Right lobe of liver (tissue), 6 donors: ENCODE measurements around the gene SLC9A6. TPM values are rescaled to one million over a fixed set of nuclear protein-coding genes. Genes with fewer than 3 reads are reported as not detected.
A peak's percentile ranks its signal among the peaks of the same experiment; 100 is the strongest.

Source experiments
- ATAC-seq, 4 donors: fragments of 200-7000 bp; cut with Tn5 transposase; one replicate each; pipeline ENCODE4 v1.9.1; 2020; ENCODE audit warnings: mild to moderate bottlenecking in 4 of 4, moderate library complexity in 4 of 4
- DNase-seq, 3 donors: peaks; one replicate each; pipeline ENCODE4 v3.0.0-alpha.2; 2020
- H3K27ac ChIP-seq, 3 donors: fragments of 200-600 bp; one replicate each; pipeline ENCODE4 v1.8.0; 2022
- H3K27me3 ChIP-seq, 2 donors: fragments of 200-600 bp; one replicate each; pipeline ENCODE4 v1.8.0; 2022
- H3K36me3 ChIP-seq, 4 donors: fragments of 200-600 bp; sonication (generic) in 1 of 4; one replicate each; pipeline versions ENCODE4 v1.5.1 to v1.8.0; 2017 to 2022; ENCODE audit warnings: control low read depth in 1 of 4
- H3K4me1 ChIP-seq, 4 donors: fragments of 200-600 bp; sonication (generic) in 1 of 4; one replicate each; pipeline versions ENCODE4 v1.5.1 to v1.8.0; 2017 to 2022; ENCODE audit warnings: control low read depth in 1 of 4
- H3K4me3 ChIP-seq, 3 donors: fragments of 200-600 bp; one replicate each; pipeline ENCODE4 v1.8.0; 2022
- H3K9me3 ChIP-seq, 4 donors: fragments of 200-600 bp; sonication (generic) in 1 of 4; one replicate each; pipeline versions ENCODE4 v1.5.1 to v1.8.0; 2017 to 2022; ENCODE audit warnings: control low read depth in 1 of 4
- CTCF ChIP-seq, 4 donors: fragments of 200-600 bp in 3 of 4; fragments of 450-650 bp in 1 of 4; IDR thresholded peaks; one replicate each; pipeline versions ENCODE4 v1.5.1 to v1.8.0; 2016 to 2022; ENCODE audit warnings: antibody characterized with exemption in 4 of 4, mild to moderate bottlenecking in 2 of 4
- POLR2A ChIP-seq: fragments of 450-650 bp; IDR thresholded peaks from one replicate; pipeline ENCODE4 v1.6.1; 2017; ENCODE audit warnings: antibody characterized with exemption, mild to moderate bottlenecking
- WGBS: methylation state at CpG from one replicate; pipeline ENCODE4 v1.1.6; 2018; ENCODE audit warnings: low coverage, low lambda C conversion rate; ENCODE audit not compliant: insufficient coverage; ENCODE audit errors: missing lambda C conversion rate; 5-methylcytosine and 5-hydroxymethylcytosine counted together
- intact Hi-C, 2 donors: fragments of 100-400 bp; cut with DNase I; formaldehyde crosslinking; loops; one replicate each; pipeline versions ENCODE4 v1.11.2 to v1.14.1; 2022
- total RNA-seq, 6 experiments: library from RNA; depleted of rRNA in 2 of 6; stranded (reverse); fragments of >200 nt in 2 of 6; fragmentation: NEBNext Ultra II Directional in 3 of 6; extraction: Animal tissue kit (Norgen Biotek cat#: 25700) in 3 of 6; gene quantifications; one replicate each; pipeline versions ENCODE4 v1.1.0 to v1.2.4, GENCODE V29; 2016 to 2023
- donor health status: DM: no; HTN: yes; CAD: no.
- donor health status: DM: no; HTN: no; CAD: no.
- donor health status: DM: no; HTN: no; CAD: no.
- donor health status: DM: no; HTN: yes; CAD: no.
- donor health status: DM: no; HTN: yes; CAD: no.

The SLC9A6 gene
- total RNA-seq, 6 experiments from 2014 or later, result 3.6 to 7.6 (median 4.9) TPM

- TF ChIP-seq CTCF (IDR thresholded peaks at IDR 0.05) (no peak), POLR2A (no peak)
- DNase-seq (no peak), ATAC-seq (no peak)
- H3K27me3 ChIP-seq, result no peaks in the 10 kb centered on the region
- H3K4me3 ChIP-seq, result no peak overlapping the region
- intact Hi-C loops, result no loop called here
- H3K36me3 ChIP-seq, result no peaks in the 10 kb centered on the region
- no peaks in the 10 kb centered on the region for H3K9me3 ChIP-seq
- H3K4me1 ChIP-seq, result peaks cover 0 to 6% (median 0%) of the 10 kb centered on the region in 4 donors
- no peak overlapping the region for H3K27ac ChIP-seq
- 42% methylated on average over 3 of the region's 5 CpGs for WGBS
Observed at GRCh38 chrX:135981010-135981409, 4.2 kb upstream of the SLC9A6 start.

- no peak overlapping the region for H3K27ac ChIP-seq
- TF ChIP-seq CTCF (IDR thresholded peaks at IDR 0.05) (no peak), POLR2A (no peak)
- no peaks in the 10 kb centered on the region for H3K9me3 ChIP-seq
- ATAC-seq (no peak), DNase-seq (no peak)
- H3K36me3 ChIP-seq, result no peaks in the 10 kb centered on the region
- no peak overlapping the region for H3K4me3 ChIP-seq
- no peaks in the 10 kb centered on the region for H3K27me3 ChIP-seq
- intact Hi-C loops, result no loop called here
- H3K4me1 ChIP-seq, result peaks cover 0 to 6% (median 0%) of the 10 kb centered on the region in 4 donors
Observed at GRCh38 chrX:135981668-135982067, 3.6 kb upstream of the SLC9A6 start.

GRCh38 chrX:135982860-135983259, 2.4 kb upstream of the SLC9A6 start:
- 60% methylated on average over 1 of the region's 1 CpG for WGBS
- Histone ChIP-seq H3K27me3 (no peaks in the 10 kb centered on the region), H3K27ac (no peak overlapping the region), H3K4me3 (no peak overlapping the region), H3K9me3 (no peaks in the 10 kb centered on the region), H3K4me1 (peaks cover 0 to 6% (median 0%) of the 10 kb centered on the region in 4 donors), H3K36me3 (no peaks in the 10 kb centered on the region)
- TF ChIP-seq CTCF (IDR thresholded peaks at IDR 0.05) (no peak), POLR2A (no peak)
- no peak for ATAC-seq
- DNase-seq, result no peak
- intact Hi-C loops, result no loop called here

- intact Hi-C loops, result no loop called here
- 64% methylated on average over 2 of the region's 2 CpGs for WGBS
- H3K4me1 ChIP-seq, result peaks cover 0 to 6% (median 0%) of the 10 kb centered on the region in 4 donors
- ATAC-seq (no peak), DNase-seq (no peak)
- no peak for TF ChIP-seq CTCF (IDR thresholded peaks at IDR 0.05)
- no peak for TF ChIP-seq POLR2A
- H3K4me3 ChIP-seq, result no peak overlapping the region
- no peaks in the 10 kb centered on the region for H3K9me3 ChIP-seq
- H3K27ac ChIP-seq, result peak overlapping the region in 1 of 3 donors; percentile 43
- H3K27me3 ChIP-seq, result no peaks in the 10 kb centered on the region
- H3K36me3 ChIP-seq, result no peaks in the 10 kb centered on the region
Observed at GRCh38 chrX:135984256-135984655, 979 bp upstream of the SLC9A6 start.

- Histone ChIP-seq H3K4me3 (peak overlapping the region; percentile 66 to 75 (median 67)), H3K4me1 (peaks cover 0 to 6% (median 0%) of the 10 kb centered on the region in 4 donors), H3K27me3 (no peaks in the 10 kb centered on the region), H3K9me3 (no peaks in the 10 kb centered on the region), H3K36me3 (no peaks in the 10 kb centered on the region), H3K27ac (peak overlapping the region; percentile 43 to 72 (median 44))
- ATAC-seq, result peak in 3 of 4 donors; percentile 9 to 13 (median 9)
- DNase-seq, result no peak
- WGBS, result 17% methylated on average over 7 of the region's 7 CpGs
- TF ChIP-seq CTCF (IDR thresholded peaks at IDR 0.05) (no peak), POLR2A (no peak)
- intact Hi-C loops, result no loop called here
Observed at GRCh38 chrX:135984791-135985156, 461 bp upstream of the SLC9A6 start.
